OCI-LY3 (cell line): ENCODE data around the gene HERC4.

ENCODE experiments used
- CTCF ChIP-seq: fragments of 200-600, 300-600 bp; sonication (generic); IDR thresholded peaks from 2 replicates; pipeline ENCODE4 v1.5.1; 2014; ENCODE audit warnings: antibody characterized with exemption, low read length, low read depth
- EZH2phosphoT487 ChIP-seq: fragments of 200-600 bp; shearing (Covaris generic); IDR thresholded peaks from 2 replicates; pipeline ENCODE4 v1.6.1; 2018; ENCODE audit warnings: antibody characterized with exemption, mixed run types, low read depth

- TF ChIP-seq CTCF (no peak), EZH2phosphoT487 (no peak)
Measured at GRCh38 chr10:68121020-68121743, 46.1 kb upstream of the HERC4 start.
